Cerebellar cortex (tissue), 1 donor: Measurements from ENCODE around the gene CACNA2D4.

Source experiments
- DNase-seq: peaks from one replicate; pipeline ENCODE4 v3.0.0-alpha.2; 2015; ENCODE audit warnings: low spot score

CACNA2D4 gene

DNA sequence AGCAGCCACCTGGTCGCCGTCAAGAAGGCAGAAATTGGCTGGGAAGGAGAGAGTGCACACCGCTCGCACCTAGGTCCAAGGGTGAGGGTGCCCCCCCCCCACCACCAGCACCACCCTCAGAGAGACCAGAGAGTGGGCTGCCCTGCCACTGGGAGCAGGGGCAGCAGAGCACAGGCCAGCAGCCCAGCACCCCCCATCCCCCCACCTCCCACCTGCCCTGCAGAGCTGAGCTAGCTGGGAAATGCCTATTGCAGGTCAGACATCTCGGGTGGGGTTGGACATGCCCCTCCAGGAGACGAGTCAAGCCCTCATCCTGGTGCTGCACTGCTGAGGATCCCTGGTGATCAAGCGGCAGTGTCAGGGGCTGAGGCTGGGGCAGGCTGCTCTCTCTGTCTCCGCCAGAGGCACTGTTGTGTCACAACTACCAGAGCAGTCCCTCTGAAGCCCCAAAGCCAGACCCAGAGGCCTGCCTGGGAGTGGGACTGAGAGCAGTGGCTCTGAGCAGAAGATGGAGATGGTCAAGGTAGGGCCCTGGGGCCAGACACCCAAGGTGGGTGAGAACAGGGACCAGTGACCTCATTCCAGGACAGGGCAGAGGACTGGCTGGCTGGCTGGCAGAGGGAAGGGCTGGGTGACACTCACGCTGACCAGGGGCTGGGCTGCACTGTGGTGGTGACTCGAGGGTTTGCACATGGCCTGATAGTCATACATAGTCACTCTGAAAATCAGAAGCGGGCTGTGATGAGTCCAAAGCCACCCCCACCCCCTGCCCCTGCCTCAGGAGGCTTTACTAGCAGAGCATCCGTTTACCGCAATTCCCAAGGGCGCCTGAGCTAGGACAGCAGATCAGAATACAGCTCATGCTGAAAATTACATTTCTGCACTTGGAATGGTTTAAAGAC is 117.8 kb downstream of the CACNA2D4 start:
- DNase-seq, result no peak

DNA sequence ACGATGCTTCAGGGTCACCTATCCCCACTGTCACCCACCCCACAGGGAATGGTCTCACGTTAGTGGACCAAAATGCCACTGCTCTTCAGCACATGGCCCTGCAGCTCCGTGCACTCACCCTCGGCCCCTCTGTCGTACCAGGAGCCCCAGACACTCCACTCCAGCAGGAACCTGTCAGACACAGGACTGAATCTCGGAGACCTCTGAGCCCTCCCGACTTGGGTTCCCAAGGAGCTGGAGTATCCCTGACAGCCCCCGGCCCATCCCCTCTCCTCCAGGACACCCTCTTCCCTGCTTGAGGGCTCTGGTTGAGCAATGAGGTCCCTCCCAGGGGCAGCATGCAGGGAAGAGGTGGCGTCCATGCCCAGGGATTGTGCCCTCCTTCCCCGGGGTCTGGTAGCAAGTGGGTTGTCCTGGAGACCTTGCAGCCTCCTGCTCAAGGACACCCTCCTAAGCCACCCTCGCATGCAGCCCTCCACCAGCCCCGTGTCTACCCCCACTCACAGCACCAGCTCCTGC is 118.5 kb downstream of the CACNA2D4 start:
- no peak for DNase-seq

- DNase-seq, result no peak
These were observed 119.2 kb downstream of the CACNA2D4 start for GRCh38 chr12:1799051-1799881.

DNA sequence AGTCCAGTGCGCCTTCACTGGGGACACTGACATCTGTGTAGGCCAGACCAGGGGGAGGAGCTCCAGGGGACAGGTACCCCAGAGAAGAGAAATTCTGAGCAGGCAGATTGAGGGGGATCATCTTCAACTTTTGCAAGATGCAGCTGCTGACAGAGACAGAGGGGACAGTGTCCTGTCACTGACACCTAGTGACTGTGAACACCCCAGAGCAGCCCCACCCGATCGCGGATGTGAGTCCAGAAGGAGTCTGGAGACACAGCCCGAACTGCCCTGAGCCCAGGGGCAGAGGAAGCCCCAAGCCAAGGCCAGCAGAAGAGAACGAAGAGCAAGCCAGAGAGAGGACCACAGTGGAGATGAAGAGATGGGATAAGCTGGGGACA is 119.8 kb downstream of the CACNA2D4 start:
- DNase-seq, result no peak

DNA sequence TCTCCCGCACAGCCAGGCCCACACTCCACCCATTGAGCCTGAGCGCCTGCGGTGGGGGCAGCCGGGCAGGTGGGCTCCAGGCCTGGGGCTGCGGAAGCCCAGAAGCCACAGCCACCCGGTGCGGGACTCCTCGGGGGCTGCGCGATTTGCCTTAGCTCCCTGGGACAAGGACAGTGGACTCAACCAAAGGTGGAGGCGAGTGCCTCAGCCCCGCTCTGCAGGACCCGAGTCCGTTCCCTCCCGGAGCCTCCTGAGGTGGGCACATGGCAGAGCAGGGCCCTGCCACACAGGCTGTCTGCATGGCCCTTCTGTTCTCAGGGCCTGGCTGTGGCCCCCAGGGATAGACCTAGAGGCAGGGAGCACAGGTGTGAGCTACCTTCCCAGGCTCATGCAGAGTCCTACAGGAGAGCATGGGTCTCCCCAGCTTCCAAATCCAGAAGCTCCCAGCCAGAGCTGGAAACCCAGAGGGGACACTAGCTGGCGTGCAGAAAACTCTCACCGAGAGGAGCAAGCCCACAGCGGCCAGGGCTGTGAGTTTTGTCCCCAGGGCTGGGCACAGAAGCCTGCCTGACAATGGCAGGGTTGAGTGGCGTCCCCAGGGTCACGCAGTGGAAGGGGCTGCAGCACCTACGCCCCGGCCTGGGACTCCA is 120.3 kb downstream of the CACNA2D4 start:
- no peak for DNase-seq

DNA sequence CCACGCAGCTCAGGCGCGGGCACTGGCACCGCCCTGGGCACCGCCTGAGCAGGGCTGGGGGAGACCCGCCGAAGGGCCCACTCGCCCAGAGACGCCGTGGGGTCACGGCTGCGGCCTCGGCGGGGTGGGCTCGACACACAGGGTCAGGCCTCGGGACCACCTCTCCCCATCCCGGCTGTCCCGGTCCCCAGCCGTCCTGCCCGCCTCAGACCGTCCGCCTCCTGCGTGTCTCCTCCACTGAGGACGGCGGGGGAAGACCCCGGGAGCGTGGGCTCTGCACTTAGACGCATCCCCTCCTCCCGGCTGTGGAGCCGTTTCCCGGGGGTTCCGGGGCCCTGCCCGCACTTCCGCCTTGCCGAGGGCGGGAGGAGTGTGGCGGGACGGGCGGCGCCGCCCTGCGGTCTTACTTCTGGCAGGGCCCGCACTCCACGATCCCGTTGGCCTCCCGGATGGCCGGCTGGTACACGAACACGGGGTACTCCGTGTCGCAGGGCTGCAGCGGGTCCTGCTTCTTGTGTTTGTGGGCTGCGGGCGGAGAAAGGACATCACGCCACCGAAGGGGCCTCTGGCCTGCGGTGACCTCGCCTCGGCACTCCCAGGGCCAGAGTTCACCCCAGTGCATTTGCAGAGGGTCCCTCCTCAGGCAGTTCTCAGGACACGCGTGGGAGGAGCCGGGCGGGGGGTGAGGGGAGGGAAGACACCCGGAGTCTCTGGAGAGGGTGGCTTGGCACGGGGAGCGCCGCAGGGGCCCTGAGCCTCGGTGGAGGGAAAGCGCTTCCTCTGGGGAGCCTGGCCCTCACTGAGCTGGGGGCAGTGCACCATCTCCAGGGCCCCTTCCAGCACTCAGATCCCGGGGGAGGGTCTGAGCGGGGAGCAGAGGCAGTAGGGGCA is 121.2 kb downstream of the CACNA2D4 start:
- no peak for DNase-seq

GRCh38 chr12:1796515-1797010 is 121.9 kb downstream of the CACNA2D4 start:
- DNase-seq, result no peak

DNA sequence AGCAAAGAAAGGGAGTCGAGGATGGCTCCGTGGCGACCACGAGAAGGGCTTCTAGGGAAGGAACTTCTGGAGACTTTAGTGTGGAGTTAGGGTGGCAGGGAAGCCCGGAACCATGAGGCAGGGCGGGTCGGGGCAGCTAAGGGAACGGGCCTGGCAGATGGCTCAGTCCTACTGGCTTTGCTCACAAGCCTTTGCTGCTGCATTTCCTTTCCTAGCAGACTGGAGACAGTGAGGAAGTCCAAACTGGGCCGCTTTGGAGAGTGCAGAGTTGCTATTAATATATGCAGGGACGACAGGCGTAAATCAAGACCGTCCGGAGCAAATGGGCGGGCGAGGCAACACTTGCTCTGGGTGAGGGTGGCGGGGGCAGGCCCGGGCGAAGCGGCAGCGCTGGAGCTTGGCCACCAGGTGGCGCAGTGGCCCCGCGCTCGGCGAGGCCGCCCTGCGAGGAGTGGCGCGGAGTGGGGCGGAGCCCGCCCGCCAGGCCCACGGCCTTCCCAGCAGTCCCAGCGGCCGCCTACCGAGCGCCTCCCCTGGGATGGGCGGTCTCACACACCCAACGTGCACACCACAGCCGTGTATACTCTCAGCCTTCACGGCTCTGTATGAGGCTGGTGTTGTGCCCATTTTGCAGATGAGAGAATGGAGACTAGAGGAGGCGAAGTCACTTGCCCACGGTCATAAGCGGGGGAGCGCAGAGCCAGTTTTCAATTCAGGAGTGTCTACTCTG is 122.5 kb downstream of the CACNA2D4 start:
- DNase-seq, result peak; percentile 63

DNA sequence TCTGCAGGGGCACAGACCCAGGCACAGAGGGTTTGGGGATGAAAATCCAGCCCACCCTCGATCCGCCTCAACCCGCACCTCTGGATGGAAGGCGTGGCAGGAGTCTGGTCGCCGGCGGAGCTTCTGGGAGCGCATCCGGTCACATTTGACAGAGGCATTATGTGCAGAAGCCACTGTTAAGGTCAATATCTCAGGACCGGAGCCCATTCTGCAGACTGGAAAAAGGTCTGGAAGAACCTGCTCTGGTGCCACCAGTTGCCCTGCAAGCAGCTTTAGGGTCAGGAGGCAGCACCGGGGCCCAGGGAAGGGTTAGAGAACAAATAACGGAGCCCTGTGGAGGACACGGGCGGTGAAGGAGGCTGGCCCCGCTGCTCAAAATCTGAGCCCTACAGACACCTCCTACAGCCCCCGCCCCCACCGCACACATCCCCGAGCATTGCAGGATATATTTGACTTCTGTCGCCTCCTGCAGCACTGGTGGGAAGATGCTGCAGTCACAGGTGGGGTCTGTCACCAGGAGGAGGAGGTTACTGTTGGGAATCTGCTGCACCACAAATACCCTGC is 123.1 kb downstream of the CACNA2D4 start:
- no peak for DNase-seq

DNA sequence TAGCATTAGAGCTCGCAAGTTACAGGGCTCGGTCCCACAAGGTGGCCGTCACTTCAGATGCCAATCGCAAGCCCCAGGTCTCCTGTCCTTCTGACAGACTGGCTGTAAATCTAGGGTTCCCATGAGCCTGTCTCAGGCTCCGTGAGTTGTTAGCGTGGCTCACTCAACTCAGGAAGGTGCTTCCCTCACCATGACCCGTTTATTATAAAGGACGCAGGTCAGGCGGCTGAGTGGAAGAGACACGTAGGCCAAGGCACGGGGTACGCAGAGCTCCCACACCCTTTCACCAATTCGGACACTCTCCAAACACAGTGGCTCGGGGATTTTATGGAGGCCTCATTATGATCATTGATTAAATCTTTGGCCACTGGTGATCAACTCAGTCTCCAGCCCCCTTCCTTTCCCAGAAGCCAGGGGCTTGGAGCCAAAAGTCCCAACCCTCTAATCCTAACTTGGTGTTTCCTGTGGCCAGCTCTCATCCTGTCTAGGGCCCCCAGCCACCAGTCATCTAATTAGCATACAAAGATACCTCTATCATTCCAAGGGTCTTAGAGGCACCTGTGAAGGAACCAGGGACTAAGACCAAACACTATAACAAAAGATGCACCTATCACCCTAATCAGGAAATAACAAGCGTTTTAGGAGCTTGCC is 123.9 kb downstream of the CACNA2D4 start:
- DNase-seq, result no peak

- no peak for DNase-seq
These were observed 124.8 kb downstream of the CACNA2D4 start for GRCh38 chr12:1793426-1794210.

GRCh38 chr12:1792406-1792805 is 126.0 kb downstream of the CACNA2D4 start:
- no peak for DNase-seq

GRCh38 chr12:1791104-1791841 is 127.2 kb downstream of the CACNA2D4 start:
- peak; percentile 81 for DNase-seq

DNA sequence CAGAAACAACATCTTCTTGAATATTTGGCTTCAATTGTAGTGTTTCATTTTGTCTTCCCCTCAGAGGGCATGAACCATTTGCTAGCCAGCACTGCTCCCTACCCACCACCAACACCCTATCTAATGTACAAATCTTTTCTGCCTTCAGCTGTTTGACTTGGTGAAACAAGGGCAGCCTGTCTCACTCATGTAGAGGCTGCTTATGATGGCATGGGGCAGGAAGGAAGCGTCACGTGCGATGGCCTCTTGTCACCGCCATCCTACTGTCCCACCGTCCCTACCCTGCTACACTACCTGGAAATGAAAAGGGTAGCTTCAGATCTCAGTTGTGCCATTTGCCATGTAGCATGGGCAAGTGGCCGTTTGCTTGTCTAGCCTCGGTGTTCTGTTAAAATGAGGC is 128.0 kb downstream of the CACNA2D4 start:
- DNase-seq, result no peak

- DNase-seq, result no peak
These were observed 130.7 kb downstream of the CACNA2D4 start for GRCh38 chr12:1787714-1788113.

- no peak for DNase-seq
These were observed 136.2 kb downstream of the CACNA2D4 start for GRCh38 chr12:1782215-1782614.

GRCh38 chr12:1781772-1782171 is 136.7 kb downstream of the CACNA2D4 start:
- no peak for DNase-seq

- DNase-seq, result no peak
These were observed 138.7 kb downstream of the CACNA2D4 start for GRCh38 chr12:1779783-1780182.
